Stimulated activated effector memory CD8-positive, alpha-beta T cell treated with anti-CD3 and anti-CD28 coated beads, Interleukin-12 subunit alpha, Interleukin-12 subunit beta, amount 100 ng/mL, for 72 hours (primary cell): ENCODE results near the gene PDE8B.

Experiments used
- ATAC-seq: fragments of 150-1000 bp; cut with Tn5 transposase; 2 replicates; pipeline ENCODE4 v1.10.0; 2021
- DNase-seq, 2 donors: peaks; one replicate each; pipeline ENCODE4 v3.0.0; 2021 to 2022; ENCODE audit warnings: low spot score in 2 of 2
- H3K27ac Mint-ChIP-seq: one replicate; pipeline ENCODE4 v1.8.0; 2022; ENCODE audit warnings: mild to moderate bottlenecking, mixed read lengths
- H3K36me3 Mint-ChIP-seq: one replicate; pipeline ENCODE4 v1.8.0; 2022; ENCODE audit warnings: mild to moderate bottlenecking, mixed read lengths
- H3K4me1 Mint-ChIP-seq: one replicate; pipeline ENCODE4 v1.8.0; 2022; ENCODE audit warnings: mixed read lengths
- H3K4me3 Mint-ChIP-seq: one replicate; pipeline ENCODE4 v1.8.0; 2022; ENCODE audit warnings: mild to moderate bottlenecking, mixed read lengths
- H3K9me3 Mint-ChIP-seq: one replicate; pipeline ENCODE4 v1.8.0; 2022; ENCODE audit warnings: mixed read lengths

PDE8B gene

DNA sequence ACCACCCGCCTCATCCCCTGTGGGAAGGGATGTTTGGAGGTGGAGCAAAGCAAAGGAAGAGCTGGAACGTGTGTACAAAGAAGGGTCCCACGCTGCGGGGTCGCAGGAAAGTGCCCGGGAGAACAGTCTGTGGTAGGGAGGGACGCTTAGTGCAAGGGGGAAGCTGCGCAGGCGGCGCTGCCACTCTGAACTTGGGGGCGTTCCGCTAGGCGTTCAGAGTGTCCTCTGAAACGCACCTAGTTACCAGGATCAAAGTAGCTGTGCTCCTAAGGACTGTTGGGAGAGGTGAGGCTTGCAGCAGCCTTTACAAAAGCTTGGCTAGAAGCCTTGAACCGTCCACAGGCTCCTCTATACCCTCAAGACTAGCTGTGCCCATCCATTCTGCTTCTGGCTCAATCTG, 29.3 kb upstream of the PDE8B start:
- no peak for ATAC-seq
- no peak overlapping the region for H3K4me3 Mint-ChIP-seq
- no peak overlapping the region for H3K27ac Mint-ChIP-seq

GRCh38 chr5:77181596-77182304, 28.7 kb upstream of the PDE8B start:
- DNase-seq (no peak), ATAC-seq (no peak)
- H3K4me3 Mint-ChIP-seq, result no peak overlapping the region
- no peaks in the 10 kb centered on the region for H3K36me3 Mint-ChIP-seq
- H3K9me3 Mint-ChIP-seq, result no peaks in the 10 kb centered on the region
- H3K27ac Mint-ChIP-seq, result no peak overlapping the region
- H3K4me1 Mint-ChIP-seq, result no peaks in the 10 kb centered on the region

More for the DNA sequence above, 29.3 kb upstream of the PDE8B start:
- Mint-ChIP-seq H3K36me3 (no peaks in the 10 kb centered on the region), H3K9me3 (no peaks in the 10 kb centered on the region), H3K4me1 (no peaks in the 10 kb centered on the region)
- DNase-seq, result no peak

DNA sequence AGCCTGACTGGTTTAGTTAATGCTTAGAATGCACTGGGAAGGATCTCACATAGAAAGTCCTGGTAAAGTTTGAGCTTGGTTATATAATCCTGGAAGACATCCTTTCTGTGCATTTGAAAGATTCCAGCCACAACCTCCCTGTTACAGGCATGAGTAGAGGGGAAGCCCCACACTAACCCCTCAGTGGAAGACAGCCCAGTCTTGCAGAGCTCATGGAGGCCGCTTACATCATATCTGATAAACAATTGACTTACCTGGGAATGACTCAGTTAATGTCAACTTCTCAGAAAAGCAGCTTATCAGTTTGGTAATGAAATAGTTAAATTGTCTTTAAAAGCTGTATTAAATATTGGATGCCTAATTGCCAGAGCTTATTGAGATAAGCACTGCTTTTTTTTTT, 28.1 kb upstream of the PDE8B start:
- Mint-ChIP-seq H3K9me3 (no peaks in the 10 kb centered on the region), H3K27ac (no peak overlapping the region), H3K4me3 (no peak overlapping the region), H3K4me1 (no peaks in the 10 kb centered on the region), H3K36me3 (no peaks in the 10 kb centered on the region)
- no peak for DNase-seq
- no peak for ATAC-seq

DNA sequence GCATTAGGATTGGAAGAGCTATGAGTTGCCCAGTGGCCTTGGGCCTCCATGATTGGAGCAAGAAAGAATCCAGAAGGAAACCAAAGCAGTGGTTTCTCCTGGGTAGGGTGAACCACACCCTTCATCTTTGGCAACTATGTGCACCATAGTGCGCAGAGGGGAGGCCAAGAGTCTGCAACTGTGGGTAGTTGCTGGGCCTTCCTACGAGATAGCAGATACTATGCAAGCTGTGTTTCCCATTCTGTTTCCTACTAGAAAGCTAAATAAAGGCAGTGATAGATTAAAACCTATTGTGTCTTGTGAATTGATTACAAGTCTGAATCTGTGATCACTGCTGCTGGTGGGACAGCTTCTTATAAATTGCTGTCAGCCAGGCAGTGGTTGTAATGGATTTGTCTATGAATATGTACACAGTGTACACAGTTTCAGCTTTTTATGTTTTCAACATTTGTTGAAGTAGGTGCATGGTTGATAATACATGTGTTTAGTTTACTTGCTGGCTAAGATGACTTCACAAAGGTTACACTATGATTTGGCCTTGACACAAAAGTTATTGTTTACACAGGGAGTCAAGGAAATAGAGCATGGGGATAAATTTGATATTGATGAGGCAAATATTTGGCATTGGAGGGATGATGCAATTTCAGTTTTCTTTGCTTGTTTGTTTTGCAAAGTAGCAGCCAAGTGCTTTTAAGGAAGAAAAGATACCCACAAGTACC, 23.7 kb upstream of the PDE8B start:
- no peaks in the 10 kb centered on the region for H3K9me3 Mint-ChIP-seq
- ATAC-seq, result no peak
- H3K36me3 Mint-ChIP-seq, result no peaks in the 10 kb centered on the region
- DNase-seq, result no peak
- no peak overlapping the region for H3K27ac Mint-ChIP-seq
- no peaks in the 10 kb centered on the region for H3K4me1 Mint-ChIP-seq
- H3K4me3 Mint-ChIP-seq, result no peak overlapping the region

GRCh38 chr5:77189421-77189820, 21.1 kb upstream of the PDE8B start:
- Mint-ChIP-seq H3K4me3 (no peak overlapping the region), H3K27ac (no peak overlapping the region), H3K4me1 (no peaks in the 10 kb centered on the region), H3K9me3 (no peaks in the 10 kb centered on the region), H3K36me3 (no peaks in the 10 kb centered on the region)
- ATAC-seq, result no peak
- no peak for DNase-seq

- Mint-ChIP-seq H3K4me3 (no peak overlapping the region), H3K9me3 (peaks cover 3% of the 10 kb centered on the region), H3K4me1 (no peaks in the 10 kb centered on the region), H3K36me3 (no peaks in the 10 kb centered on the region), H3K27ac (no peak overlapping the region)
- no peak for ATAC-seq
- no peak for DNase-seq
These were observed 17.9 kb upstream of the PDE8B start for GRCh38 chr5:77192441-77193050.

DNA sequence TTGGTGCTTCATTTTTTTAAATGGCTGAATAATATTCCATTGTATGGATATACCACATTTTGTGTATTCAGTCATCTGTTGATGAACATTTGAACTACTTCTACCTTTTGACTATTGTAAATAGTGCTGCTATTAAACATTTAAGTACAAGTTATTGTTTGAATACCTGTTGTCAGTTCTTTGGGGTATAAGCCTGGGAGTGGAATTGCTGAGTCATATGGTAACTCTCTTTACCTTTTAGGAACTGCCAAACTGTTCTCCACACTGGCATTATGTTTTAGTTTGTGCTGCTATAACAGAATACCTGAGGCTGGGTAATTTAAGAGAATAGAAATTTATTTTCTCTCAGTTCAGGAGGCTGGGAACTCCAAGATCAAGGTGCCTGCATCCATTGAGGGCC, 15.7 kb upstream of the PDE8B start:
- Mint-ChIP-seq H3K36me3 (no peaks in the 10 kb centered on the region), H3K9me3 (peaks cover 7% of the 10 kb centered on the region), H3K4me3 (no peak overlapping the region), H3K27ac (no peak overlapping the region), H3K4me1 (no peaks in the 10 kb centered on the region)
- no peak for ATAC-seq
- no peak for DNase-seq

DNA sequence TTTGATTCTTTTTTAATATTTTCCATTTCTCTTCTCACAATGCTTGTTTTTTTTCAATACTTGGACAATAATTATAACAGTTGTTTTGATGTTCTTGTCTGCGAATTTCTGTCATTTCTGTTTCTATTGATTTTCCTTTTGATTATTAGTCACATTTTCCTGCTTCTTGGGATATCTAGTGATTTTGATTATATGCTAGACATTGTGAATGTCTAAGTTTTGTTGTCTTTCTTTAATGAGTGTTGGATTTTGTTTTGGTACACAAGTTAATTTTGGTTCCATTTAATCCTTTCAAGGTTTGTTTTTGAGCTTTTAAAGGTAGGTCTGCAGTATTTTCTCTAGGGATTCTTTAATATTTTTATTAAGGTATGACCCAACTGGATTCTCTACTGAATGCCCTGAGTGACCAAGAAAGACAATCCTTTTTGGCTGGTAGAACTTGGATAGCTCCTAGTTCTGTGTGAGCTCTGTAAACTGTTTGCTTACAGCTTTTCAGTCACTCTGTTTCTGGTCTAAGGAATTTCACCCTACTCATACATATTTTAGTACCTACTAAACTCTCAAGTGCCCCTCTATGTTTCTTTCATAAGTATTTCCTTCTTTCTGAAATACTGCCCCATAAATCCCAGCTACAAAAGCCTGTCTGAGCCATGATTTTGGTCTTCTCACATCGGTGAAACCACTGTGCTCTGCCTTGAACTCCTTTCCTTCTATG, 12.5 kb upstream of the PDE8B start:
- Mint-ChIP-seq H3K9me3 (peaks cover 7% of the 10 kb centered on the region), H3K36me3 (no peaks in the 10 kb centered on the region), H3K27ac (no peak overlapping the region), H3K4me3 (no peak overlapping the region), H3K4me1 (no peaks in the 10 kb centered on the region)
- DNase-seq (no peak), ATAC-seq (no peak)

- peaks cover 7% of the 10 kb centered on the region for H3K9me3 Mint-ChIP-seq
- no peak for ATAC-seq
- H3K27ac Mint-ChIP-seq, result no peak overlapping the region
- no peaks in the 10 kb centered on the region for H3K36me3 Mint-ChIP-seq
- H3K4me3 Mint-ChIP-seq, result no peak overlapping the region
- no peak for DNase-seq
- H3K4me1 Mint-ChIP-seq, result no peaks in the 10 kb centered on the region
These were observed 9.8 kb upstream of the PDE8B start for GRCh38 chr5:77200663-77201062.

DNA sequence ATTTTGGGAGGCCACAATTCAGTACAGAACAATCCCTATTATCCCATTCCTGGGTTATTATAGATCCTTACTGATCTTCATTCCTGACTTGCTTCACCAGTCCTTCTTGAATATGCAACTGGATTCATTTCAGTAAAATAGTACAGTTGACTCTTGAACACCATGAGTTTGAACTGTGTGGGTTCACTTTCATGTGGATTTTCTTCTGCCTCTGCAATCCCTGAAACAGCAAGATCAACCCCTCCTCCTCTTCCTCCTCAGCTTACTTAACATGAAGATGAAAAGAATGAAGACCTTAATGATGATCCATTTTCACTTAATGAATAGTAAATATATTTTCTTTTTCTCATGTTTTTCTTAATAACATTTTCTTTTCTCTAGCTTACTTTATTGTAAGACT, 8.3 kb upstream of the PDE8B start:
- no peak for DNase-seq
- no peak for ATAC-seq
- Mint-ChIP-seq H3K4me1 (no peaks in the 10 kb centered on the region), H3K27ac (no peak overlapping the region), H3K36me3 (no peaks in the 10 kb centered on the region), H3K4me3 (no peak overlapping the region), H3K9me3 (peaks cover 7% of the 10 kb centered on the region)

DNA sequence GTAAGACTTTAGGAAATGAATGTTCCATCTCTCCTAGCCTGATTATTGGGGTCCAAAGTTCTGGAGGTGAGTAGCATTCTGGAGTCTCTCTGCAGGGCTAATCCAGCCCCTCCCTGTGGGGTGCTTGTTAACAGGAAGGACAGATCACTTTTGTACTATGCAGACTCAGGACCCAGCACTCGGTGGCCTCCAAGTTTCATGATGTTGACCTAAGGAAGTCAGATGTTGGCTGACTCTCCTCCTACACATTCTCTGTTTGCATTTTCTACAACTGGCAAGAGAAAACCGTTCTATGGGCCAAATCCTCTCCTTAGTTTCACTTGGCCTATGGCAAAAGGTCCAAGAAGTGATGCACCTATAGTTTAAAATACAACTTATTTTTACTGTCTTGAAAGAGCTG, 5.5 kb upstream of the PDE8B start:
- Mint-ChIP-seq H3K4me1 (peaks cover 5% of the 10 kb centered on the region), H3K27ac (no peak overlapping the region), H3K4me3 (no peak overlapping the region), H3K36me3 (no peaks in the 10 kb centered on the region), H3K9me3 (no peaks in the 10 kb centered on the region)
- DNase-seq (no peak), ATAC-seq (no peak)

DNA sequence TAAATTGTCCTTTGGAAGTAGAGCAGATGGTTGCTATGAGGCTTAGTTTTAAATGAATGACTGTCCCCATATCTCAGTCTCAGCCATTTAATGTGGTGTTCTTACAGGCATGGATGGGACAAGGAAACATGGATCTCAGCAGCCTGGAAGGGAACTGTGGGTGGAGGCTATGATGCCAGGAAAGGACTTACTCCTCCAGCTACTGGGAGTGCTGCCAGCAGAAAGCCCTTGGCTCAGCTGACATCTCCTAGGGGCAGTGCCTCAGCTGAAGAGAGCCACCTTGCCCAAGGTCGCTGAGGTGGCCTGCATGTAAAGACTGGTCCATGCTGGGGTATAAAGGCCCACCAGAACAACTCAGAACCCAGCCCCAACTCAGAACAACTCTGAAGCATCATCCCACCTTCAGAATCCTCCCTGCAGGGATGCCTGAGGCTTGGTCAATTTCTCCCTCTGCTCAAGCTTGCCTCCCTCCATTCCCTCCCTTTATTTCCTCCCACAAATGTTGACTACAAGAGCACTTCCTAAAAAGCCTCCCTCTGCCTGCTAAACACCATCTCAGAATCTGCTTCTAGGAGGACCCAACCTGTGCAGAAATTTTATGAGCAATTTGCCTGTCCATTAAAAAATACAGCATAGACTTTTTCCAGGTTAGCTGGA, 1.8 kb upstream of the PDE8B start:
- peaks cover 15% of the 10 kb centered on the region for H3K4me1 Mint-ChIP-seq
- no peak overlapping the region for H3K27ac Mint-ChIP-seq
- H3K9me3 Mint-ChIP-seq, result no peaks in the 10 kb centered on the region
- H3K4me3 Mint-ChIP-seq, result no peak overlapping the region
- H3K36me3 Mint-ChIP-seq, result no peaks in the 10 kb centered on the region
- ATAC-seq (no peak), DNase-seq (no peak)

- no peak overlapping the region for H3K27ac Mint-ChIP-seq
- H3K4me1 Mint-ChIP-seq, result peaks cover 15% of the 10 kb centered on the region
- H3K4me3 Mint-ChIP-seq, result peak overlapping the region; percentile 73
- no peaks in the 10 kb centered on the region for H3K36me3 Mint-ChIP-seq
- ATAC-seq, result no peak
- no peak for DNase-seq
- H3K9me3 Mint-ChIP-seq, result no peaks in the 10 kb centered on the region
These were observed 887 bp upstream of the PDE8B start for GRCh38 chr5:77209495-77210090.

DNA sequence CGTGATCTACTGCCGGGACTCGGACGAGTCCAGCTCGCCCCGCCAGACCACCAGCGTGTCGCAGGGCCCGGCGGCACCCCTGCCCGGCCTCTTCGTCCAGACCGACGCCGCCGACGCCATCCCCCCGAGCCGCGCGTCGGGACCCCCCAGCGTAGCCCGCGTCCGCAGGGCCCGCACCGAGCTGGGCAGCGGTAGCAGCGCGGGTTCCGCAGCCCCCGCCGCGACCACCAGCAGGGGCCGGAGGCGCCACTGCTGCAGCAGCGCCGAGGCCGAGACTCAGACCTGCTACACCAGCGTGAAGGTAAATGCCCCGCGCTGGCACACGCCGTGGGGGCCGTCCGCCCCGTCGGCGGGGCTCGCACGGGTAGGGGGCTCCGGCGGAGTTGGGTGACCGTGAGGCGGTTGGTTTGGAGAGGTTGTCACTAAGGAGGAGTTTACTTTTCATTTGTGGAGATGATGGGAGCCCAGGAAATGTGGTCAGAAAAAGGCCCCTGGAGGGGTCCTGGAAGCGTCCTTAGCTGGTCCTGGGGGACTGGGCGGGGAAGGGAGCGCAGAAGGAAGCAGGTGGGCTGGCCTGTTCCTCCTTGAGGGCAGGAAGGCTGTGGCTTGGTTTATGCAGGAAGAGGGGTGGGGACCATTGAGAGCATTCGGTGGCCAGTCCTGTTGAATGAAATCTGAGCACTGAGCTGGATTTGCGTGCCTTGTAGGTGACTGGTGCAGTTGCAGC, 647 bp downstream of the PDE8B start:
- peak overlapping the region; percentile 6 for H3K4me3 Mint-ChIP-seq

More for the DNA sequence above, 647 bp downstream of the PDE8B start:
- ATAC-seq (no peak), DNase-seq (no peak)
- Mint-ChIP-seq H3K27ac (no peak overlapping the region), H3K4me1 (peaks cover 15% of the 10 kb centered on the region), H3K9me3 (no peaks in the 10 kb centered on the region), H3K36me3 (no peaks in the 10 kb centered on the region)
